GM19438 (cell line): Measurements from ENCODE around the gene CDC37L1.
A peak's percentile ranks its signal among the peaks of the same experiment; 100 is the strongest.
"Not testable (repeated sequence)": the region's sequence is repeated elsewhere in the genome, so short reads cannot be mapped to it uniquely, and the experiment has no call there.

Experiments
- ATAC-seq: cut with Tn5 transposase; IDR thresholded peaks from one replicate; pipeline ENCODE4 v1.9.1; 2021; ENCODE audit warnings: low read depth; ENCODE audit not compliant: unreplicated experiment

CDC37L1 gene

GRCh38 chr9:4679268-4680172, at the start of gene CDC37L1:
CDC37L1 (plus strand) TSS chr9:4679569; CDS start chr9:4679768, 199 bp downstream.
- peak; percentile 97 for ATAC-seq

GRCh38 chr9:4630836-4631235, 48.5 kb upstream of the CDC37L1 start:
- ATAC-seq = no peak

- no peak for ATAC-seq
Observed at GRCh38 chr9:4638968-4639367, 40.4 kb upstream of the CDC37L1 start.

GRCh38 chr9:4639420-4639819, 39.9 kb upstream of the CDC37L1 start:
- no peak for ATAC-seq

GRCh38 chr9:4640027-4640426, 39.3 kb upstream of the CDC37L1 start:
- ATAC-seq = no peak

- no peak for ATAC-seq
Observed at GRCh38 chr9:4642351-4642750, 37.0 kb upstream of the CDC37L1 start.

GRCh38 chr9:4654084-4654483, 25.3 kb upstream of the CDC37L1 start:
- no peak for ATAC-seq

- no peak for ATAC-seq
Observed at GRCh38 chr9:4654538-4654937, 24.8 kb upstream of the CDC37L1 start.

GRCh38 chr9:4656196-4656595, 23.2 kb upstream of the CDC37L1 start:
- not testable (repeated sequence) for ATAC-seq

- no peak for ATAC-seq
Observed at GRCh38 chr9:4656621-4657020, 22.7 kb upstream of the CDC37L1 start.

- no peak for ATAC-seq
Observed at GRCh38 chr9:4657426-4658159, 21.8 kb upstream of the CDC37L1 start.

GRCh38 chr9:4660665-4661064, 18.7 kb upstream of the CDC37L1 start:
- ATAC-seq = not testable (repeated sequence)

GRCh38 chr9:4661165-4661564, 18.2 kb upstream of the CDC37L1 start:
- no peak for ATAC-seq

GRCh38 chr9:4661611-4662010, 17.8 kb upstream of the CDC37L1 start:
- no peak for ATAC-seq

GRCh38 chr9:4662108-4662988, 17.0 kb upstream of the CDC37L1 start, which contains the start of gene PLPP6:
PLPP6 (plus strand) TSS chr9:4662294; CDS start chr9:4662376, 82 bp downstream.
- peak; percentile 85 for ATAC-seq

GRCh38 chr9:4662989-4663792, 16.2 kb upstream of the CDC37L1 start:
- no peak for ATAC-seq

- ATAC-seq = no peak
Observed at GRCh38 chr9:4663956-4664355, 15.4 kb upstream of the CDC37L1 start.

GRCh38 chr9:4665357-4665756, 14.0 kb upstream of the CDC37L1 start:
- ATAC-seq = no peak

- ATAC-seq = no peak
Observed at GRCh38 chr9:4666042-4666699, 13.2 kb upstream of the CDC37L1 start, which contains the start of gene SPATA6L. SPATA6L (minus strand) TSS chr9:4666480; CDS start chr9:4666250, 230 bp downstream.
